Activated naive CD4-positive, alpha-beta T cell treated with anti-CD3 and anti-CD28 coated beads, Interleukin-2, amount 50 U/mL, for 24 hours (primary cell): ENCODE data around the gene SHC1.
A peak's percentile ranks its signal among the peaks of the same experiment; 100 is the strongest.

Experiments used
- H3K27ac Mint-ChIP-seq: one replicate; pipeline ENCODE4 v1.8.0; 2021; ENCODE audit warnings: mild to moderate bottlenecking, mixed read lengths
- H3K27me3 Mint-ChIP-seq: one replicate; pipeline ENCODE4 v1.8.0; 2021; ENCODE audit warnings: mixed read lengths
- H3K36me3 Mint-ChIP-seq: one replicate; pipeline ENCODE4 v1.8.0; 2021; ENCODE audit warnings: mixed read lengths
- H3K4me1 Mint-ChIP-seq: one replicate; pipeline ENCODE4 v1.8.0; 2021; ENCODE audit warnings: mixed read lengths
- H3K4me3 Mint-ChIP-seq: one replicate; pipeline ENCODE4 v1.8.0; 2021; ENCODE audit warnings: mild to moderate bottlenecking, mixed read lengths
- H3K9me3 Mint-ChIP-seq: one replicate; pipeline ENCODE4 v1.8.0; 2021; ENCODE audit warnings: mixed read lengths

Gene SHC1, protein sequence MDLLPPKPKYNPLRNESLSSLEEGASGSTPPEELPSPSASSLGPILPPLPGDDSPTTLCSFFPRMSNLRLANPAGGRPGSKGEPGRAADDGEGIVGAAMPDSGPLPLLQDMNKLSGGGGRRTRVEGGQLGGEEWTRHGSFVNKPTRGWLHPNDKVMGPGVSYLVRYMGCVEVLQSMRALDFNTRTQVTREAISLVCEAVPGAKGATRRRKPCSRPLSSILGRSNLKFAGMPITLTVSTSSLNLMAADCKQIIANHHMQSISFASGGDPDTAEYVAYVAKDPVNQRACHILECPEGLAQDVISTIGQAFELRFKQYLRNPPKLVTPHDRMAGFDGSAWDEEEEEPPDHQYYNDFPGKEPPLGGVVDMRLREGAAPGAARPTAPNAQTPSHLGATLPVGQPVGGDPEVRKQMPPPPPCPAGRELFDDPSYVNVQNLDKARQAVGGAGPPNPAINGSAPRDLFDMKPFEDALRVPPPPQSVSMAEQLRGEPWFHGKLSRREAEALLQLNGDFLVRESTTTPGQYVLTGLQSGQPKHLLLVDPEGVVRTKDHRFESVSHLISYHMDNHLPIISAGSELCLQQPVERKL

DNA sequence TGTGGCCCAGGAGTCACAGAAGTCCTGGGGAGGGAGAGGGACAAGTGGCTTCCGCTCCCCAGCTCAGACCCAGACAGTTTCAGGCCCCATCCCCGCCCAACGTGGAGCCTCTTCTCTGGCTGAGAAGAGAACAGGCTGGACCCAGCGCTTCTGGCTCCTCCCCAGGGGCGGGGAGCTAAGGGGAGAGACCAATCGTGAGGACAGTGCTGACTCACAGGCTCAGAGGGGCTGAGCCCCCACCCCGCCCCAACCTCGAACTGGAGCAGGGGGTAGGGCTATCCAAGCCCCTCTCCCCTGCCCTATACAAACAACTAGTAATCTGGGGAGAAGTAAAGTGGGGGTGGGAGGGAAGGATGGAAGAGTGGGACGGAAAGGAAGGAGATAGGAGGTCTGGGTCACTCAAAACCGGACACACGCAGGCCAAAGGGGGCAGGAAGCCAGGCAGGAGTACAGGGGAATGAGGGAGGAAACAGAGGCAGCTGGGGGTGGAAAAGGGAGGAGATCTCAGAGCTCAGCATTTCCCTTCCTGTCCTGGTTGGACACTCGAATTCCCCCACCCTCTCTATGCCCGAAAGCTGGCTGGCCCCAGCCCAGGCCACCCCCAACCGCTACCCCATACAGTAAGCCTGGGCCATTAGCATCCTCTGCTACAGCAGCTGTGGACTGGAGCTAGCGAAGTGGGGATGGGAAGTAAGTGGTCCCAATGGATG is at the start of gene SHC1:
Gene SHC1 (minus strand): TSS at position 117 of the 710 bp plus-strand sequence. CDS start 221 bp downstream, outside the sequence.
- Mint-ChIP-seq H3K9me3 (no peaks in the 10 kb centered on the region), H3K27me3 (no peaks in the 10 kb centered on the region), H3K27ac (peak within 1 kb of the TSS; percentile 79), H3K36me3 (peaks cover 2% of the 10 kb centered on the region), H3K4me1 (peaks cover 38% of the 10 kb centered on the region), H3K4me3 (peak within 1 kb of the TSS; percentile 40)

DNA sequence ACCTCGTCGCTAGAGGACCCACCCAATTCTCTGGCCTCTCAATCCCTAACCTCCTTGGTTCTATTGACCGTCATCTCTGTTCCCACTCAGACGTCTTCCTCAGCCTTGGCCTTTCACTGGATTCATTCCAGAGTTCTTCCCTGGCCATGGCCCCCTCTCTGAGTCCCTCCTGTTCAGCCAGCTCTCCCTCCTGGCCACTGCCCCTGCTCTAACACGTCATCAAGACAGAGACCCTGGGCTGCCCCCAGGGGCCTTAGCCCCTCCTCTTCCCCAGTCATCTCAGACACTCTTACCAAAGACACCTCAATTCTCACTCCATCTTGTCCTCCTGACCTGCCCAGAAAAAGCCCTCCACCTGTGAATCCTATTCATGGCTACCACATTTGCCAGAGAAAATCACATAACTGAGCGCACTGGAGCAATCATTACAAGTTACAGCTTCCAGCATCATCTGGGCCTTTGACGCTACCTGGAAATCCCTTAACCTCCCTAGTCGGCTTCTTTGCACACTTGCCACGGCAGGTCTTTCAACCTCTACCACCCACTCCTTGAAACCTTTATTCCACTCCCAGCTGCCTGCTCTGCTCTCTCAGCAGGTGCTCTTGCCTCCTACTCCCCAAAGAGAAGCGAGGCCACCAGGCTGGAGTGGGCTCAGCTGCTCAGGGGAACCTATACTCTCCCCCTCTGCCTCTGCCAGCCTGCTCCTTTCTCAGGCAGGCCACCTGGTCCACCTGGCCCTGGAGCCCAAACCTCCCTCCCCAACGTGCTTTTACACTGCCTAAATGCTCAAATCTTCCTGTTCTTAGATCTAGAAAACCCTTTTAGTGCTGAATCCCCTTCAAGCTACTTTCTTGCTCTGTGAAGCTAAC is 49.1 kb upstream of the SHC1 start:
- H3K9me3 Mint-ChIP-seq = no peaks in the 10 kb centered on the region
- H3K27me3 Mint-ChIP-seq = no peaks in the 10 kb centered on the region
- H3K4me1 Mint-ChIP-seq = peaks cover 49% of the 10 kb centered on the region
- peak overlapping the region; percentile 83 for H3K27ac Mint-ChIP-seq
- H3K36me3 Mint-ChIP-seq = peaks cover 2% of the 10 kb centered on the region
- peak overlapping the region; percentile 17 for H3K4me3 Mint-ChIP-seq

DNA sequence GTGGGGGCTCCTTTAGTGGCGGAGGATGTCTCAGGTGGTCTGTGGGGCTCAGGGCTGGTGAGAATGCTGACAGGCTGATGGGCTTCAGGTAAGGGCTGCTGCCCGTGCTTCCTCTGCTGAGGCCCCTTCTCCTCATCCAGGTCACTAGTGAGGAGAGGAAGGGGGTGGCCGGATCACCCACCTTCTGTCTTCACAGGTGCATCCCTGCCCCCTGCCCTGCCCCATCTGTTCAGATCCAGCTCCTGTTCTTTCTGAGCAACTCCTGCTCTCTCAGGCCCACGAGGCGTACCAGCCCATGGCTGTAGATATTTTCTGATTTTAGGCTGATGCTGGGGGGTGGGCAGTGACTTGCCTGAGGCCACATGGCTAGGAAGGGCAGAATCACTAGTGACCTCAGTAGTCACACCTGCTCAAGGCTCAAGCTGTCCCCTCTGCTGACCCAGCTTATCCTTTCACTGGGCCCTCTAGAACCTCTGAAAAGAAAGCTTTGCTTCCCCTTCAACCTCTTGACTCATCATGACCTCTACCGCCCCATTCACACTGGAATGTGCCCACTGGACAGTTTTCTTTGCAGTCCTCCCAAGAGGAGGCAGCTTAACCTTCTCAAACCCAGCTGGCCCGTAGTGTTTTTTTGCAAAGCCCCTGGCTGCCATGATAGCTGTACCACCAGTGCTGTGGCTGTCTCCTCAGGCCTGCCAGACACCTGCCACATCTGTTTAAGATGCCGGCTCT is 48.2 kb upstream of the SHC1 start:
- Mint-ChIP-seq H3K27me3 (no peaks in the 10 kb centered on the region), H3K36me3 (peaks cover 2% of the 10 kb centered on the region), H3K27ac (peak overlapping the region; percentile 59), H3K4me3 (no peak overlapping the region), H3K4me1 (peaks cover 57% of the 10 kb centered on the region), H3K9me3 (no peaks in the 10 kb centered on the region)

DNA sequence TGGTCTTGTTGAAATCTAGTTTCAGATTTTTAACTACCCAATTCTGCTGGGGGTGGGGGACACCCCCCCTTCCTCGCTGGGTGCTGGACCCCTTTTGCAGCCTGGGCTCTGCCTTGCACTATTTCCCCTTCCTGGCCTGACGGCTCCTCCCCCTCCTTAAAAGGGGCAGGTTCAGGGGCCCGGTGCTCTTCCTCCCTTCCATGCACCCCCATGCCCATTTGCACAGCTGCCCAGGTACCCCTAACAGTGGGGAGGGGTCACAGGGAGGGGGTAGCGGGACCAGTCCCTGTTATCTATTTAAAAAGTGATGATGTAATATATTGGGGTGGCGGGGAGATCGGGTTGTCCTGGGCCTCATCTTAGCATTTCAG is 47.4 kb upstream of the SHC1 start:
- H3K4me1 Mint-ChIP-seq = peaks cover 63% of the 10 kb centered on the region
- H3K4me3 Mint-ChIP-seq = peak overlapping the region; percentile 71
- peak overlapping the region; percentile 51 for H3K27ac Mint-ChIP-seq
- no peaks in the 10 kb centered on the region for H3K9me3 Mint-ChIP-seq
- no peaks in the 10 kb centered on the region for H3K27me3 Mint-ChIP-seq
- H3K36me3 Mint-ChIP-seq = peaks cover 2% of the 10 kb centered on the region

DNA sequence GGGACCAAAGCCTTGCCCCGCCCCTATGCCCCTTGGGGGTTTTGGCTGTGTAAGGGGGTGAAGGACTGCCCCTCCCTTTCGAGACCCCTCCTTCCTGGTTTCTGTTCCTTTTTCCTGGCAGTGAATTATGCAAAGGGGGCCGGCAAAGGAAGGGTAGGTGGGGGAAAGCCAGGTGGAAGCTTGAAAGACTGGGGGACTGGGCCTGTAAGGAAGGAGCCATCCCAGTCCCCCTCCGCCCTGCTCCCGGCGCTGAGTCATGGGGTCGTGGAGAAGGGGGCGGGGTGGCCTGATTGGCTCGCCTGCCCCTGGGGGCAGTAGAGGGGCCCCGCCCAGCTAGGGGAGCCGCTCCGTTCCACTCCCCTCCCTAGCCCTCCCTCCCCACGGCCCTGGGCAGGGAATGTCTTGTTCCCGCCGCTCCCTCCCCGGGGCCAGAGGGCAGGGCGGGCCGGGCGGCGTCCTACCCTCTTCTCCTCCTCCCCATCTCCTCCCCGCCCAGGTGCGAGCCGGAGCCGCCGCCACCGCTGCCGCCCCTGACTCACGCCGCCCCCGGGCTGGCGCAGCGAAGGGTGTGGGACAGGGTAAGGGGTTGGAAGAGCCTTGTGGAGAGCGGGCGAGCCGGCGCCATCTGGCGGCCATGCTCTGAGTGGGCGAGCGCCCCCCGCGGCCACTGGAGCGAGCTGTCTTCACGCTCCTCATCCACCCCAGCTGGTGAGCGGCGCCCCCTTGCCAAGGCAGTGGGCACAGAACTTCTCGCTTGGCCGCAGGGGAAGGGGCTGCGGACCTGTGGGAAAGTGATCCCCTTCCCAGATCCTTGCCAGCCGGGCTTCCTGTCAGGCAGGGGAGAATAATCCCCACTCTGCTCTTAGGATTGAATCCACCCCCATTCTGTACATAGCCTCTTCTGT is 46.7 kb upstream of the SHC1 start:
- Mint-ChIP-seq H3K27ac (peak overlapping the region; percentile 51), H3K27me3 (no peaks in the 10 kb centered on the region), H3K4me1 (peaks cover 66% of the 10 kb centered on the region), H3K9me3 (no peaks in the 10 kb centered on the region), H3K4me3 (peak overlapping the region; percentile 73), H3K36me3 (peaks cover 2% of the 10 kb centered on the region)

DNA sequence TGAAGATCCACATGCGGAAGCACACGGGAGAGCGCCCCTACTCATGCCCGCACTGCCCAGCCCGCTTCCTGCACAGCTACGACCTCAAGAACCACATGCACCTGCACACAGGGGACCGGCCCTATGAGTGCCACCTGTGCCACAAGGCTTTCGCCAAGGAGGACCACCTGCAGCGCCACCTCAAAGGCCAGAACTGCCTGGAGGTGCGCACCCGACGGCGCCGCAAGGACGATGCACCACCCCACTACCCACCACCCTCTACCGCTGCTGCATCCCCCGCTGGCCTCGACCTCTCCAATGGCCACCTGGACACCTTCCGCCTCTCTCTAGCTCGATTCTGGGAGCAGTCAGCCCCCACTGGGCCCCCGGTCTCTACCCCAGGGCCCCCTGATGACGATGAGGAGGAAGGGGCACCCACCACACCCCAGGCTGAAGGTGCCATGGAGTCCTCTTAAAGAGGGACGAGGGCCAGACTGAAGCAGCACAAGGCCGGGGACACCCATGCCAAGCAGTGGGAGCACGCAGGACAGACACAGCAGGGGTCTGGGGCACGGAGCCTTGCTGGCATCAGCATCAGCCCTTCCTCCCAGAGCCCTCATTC is 45.8 kb upstream of the SHC1 start:
- Mint-ChIP-seq H3K27me3 (no peaks in the 10 kb centered on the region), H3K4me3 (peak overlapping the region; percentile 73), H3K4me1 (peaks cover 71% of the 10 kb centered on the region), H3K27ac (peak overlapping the region; percentile 81), H3K36me3 (peaks cover 2% of the 10 kb centered on the region), H3K9me3 (no peaks in the 10 kb centered on the region)

DNA sequence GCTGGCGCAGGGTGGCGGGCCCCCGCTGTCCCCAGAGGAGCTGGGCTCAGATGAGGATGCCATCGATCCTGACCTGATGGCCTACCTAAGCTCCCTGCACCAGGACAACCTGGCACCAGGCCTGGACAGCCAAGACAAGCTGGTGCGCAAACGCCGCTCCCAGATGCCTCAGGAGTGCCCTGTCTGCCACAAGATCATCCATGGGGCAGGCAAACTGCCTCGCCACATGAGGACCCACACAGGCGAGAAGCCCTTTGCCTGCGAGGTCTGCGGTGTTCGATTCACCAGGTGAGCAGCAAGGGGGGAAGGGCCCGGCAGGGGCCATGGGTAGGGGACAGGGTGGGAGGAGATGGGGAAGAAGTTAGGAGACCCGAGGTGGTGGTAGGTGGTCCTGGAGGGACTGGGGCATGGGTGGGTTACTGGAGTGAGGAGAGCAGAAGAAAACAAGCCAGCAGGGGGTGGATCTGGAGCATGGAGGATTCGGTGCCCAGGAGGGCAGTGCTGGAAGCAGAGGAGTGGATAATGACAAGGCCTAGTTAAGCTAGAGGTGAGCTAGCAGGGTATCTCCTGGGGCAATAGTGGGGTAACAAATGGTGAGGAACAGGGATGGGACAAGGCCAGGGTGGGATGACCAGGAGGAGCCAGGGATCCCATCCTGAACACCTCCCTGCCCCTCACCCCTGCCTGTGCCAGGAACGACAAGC is 45.1 kb upstream of the SHC1 start:
- Mint-ChIP-seq H3K9me3 (no peaks in the 10 kb centered on the region), H3K27me3 (no peaks in the 10 kb centered on the region), H3K4me1 (peaks cover 76% of the 10 kb centered on the region), H3K27ac (peak overlapping the region; percentile 81), H3K36me3 (peaks cover 2% of the 10 kb centered on the region), H3K4me3 (peak overlapping the region; percentile 58)

DNA sequence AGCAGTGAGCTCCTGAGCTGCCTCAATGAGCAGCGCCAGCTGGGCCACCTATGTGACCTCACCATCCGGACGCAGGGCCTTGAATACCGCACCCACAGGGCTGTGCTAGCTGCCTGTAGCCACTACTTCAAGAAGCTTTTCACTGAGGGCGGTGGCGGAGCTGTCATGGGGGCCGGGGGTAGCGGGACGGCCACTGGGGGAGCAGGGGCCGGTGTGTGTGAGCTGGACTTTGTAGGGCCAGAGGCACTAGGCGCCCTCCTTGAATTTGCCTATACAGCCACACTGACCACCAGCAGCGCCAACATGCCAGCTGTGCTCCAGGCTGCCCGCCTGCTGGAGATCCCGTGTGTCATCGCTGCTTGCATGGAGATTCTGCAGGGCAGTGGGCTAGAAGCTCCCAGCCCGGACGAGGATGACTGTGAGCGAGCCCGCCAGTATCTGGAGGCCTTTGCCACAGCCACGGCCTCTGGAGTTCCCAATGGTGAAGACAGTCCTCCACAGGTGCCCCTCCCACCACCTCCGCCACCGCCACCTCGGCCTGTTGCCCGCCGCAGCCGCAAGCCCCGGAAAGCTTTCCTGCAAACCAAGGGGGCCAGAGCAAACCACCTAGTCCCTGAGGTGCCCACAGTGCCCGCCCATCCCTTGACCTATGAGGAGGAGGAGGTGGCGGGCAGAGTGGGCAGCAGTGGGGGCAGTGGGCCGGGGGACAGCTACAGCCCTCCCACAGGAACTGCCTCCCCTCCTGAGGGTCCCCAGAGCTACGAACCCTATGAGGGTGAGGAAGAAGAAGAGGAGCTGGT is 44.4 kb upstream of the SHC1 start:
- Mint-ChIP-seq H3K9me3 (no peaks in the 10 kb centered on the region), H3K4me3 (peak overlapping the region; percentile 15), H3K36me3 (peaks cover 2% of the 10 kb centered on the region), H3K27me3 (no peaks in the 10 kb centered on the region), H3K4me1 (peaks cover 76% of the 10 kb centered on the region), H3K27ac (no peak overlapping the region)

DNA sequence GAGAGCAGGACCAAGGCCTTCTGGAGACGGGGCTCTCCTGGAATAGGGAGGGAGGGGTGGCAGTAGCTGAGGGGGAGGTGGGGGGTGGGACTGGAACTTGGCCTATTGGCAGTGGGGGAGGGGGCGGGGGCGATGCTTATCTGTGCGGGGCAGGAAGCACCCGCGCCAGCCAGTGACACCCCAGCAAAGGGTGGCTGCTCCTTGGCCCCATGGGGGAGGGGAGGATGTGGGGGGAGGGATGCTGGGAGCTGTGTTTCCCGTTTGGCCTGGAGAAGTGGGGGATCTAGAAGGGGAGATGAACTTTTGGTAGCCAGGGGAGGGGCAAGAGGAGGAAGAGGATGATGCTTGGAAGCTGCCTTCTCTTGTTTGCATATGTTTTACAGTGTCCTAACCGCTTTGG is 43.1 kb upstream of the SHC1 start:
- peaks cover 2% of the 10 kb centered on the region for H3K36me3 Mint-ChIP-seq
- no peaks in the 10 kb centered on the region for H3K9me3 Mint-ChIP-seq
- no peaks in the 10 kb centered on the region for H3K27me3 Mint-ChIP-seq
- peaks cover 68% of the 10 kb centered on the region for H3K4me1 Mint-ChIP-seq
- peak overlapping the region; percentile 71 for H3K4me3 Mint-ChIP-seq
- H3K27ac Mint-ChIP-seq = peak overlapping the region; percentile 68

DNA sequence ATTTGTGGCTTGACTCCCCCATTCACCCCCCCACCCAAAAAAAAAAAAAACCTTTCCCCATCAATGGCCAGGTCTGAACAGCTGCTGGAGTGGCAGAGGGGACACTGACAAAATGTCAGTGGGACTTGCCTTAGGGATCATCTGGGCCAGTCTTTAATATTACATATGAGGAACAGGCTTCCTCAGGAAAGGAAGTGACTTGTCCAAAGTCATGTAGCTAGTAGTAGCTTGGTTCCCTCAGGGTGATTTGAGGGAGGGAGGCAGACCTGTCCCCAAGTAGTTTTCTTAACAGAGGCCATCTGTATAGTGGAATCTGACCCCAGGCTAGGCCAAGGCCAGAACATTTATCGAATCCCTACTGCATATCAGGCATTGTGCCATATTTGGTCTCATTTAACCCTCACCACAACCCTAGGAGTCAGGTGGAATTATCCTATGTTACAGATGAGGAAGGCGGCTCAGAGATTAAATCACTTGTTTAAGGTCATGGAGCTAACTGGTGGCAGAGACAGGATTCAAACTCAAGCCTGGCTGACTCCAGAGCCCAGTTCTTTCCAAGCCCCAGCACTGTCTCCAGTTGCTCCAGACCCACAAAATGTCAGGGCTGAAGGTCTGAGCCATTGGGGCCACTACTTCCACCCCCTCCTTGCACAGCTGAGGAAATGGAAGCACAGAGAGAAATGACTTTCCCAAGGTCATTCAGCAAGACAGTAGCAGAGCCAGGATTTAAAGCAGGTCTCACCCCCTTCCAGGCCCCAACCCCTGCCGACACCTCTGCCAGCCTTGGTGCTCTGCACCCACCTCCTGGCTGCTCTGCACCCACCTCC is 42.4 kb upstream of the SHC1 start:
- H3K9me3 Mint-ChIP-seq = no peaks in the 10 kb centered on the region
- peaks cover 2% of the 10 kb centered on the region for H3K36me3 Mint-ChIP-seq
- H3K4me1 Mint-ChIP-seq = peaks cover 73% of the 10 kb centered on the region
- H3K27ac Mint-ChIP-seq = peak overlapping the region; percentile 86
- H3K4me3 Mint-ChIP-seq = peak overlapping the region; percentile 71
- no peaks in the 10 kb centered on the region for H3K27me3 Mint-ChIP-seq

DNA sequence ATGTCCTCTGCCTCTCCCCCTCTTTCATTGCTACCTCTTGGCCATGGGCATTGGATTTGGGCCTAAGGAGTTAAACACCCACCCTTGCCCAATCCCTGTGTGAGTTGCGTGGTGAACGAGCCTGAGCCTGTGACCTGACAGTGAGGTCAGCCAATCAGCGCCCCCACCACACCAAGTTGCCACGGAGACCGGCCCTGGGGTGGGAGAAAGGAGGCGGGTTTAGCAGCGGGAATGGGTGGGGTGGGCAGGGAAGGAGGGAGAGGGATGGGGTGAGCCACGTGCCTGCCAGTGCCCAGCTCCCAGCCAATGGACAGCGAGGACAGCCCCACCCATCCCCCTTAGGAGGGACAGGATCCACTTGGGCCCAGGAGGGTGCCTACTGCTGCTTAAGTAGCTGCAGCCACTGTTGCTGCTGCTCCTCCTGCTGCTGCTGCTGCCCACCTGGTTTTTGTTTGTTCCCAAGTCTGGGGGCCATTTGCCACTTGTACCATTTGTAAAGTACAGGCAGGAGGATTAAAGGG is 41.5 kb upstream of the SHC1 start:
- Mint-ChIP-seq H3K9me3 (no peaks in the 10 kb centered on the region), H3K36me3 (peaks cover 2% of the 10 kb centered on the region), H3K4me1 (peaks cover 68% of the 10 kb centered on the region), H3K27ac (peak overlapping the region; percentile 94), H3K4me3 (peak overlapping the region; percentile 71), H3K27me3 (no peaks in the 10 kb centered on the region)
